ENCODE measurements around the gene CLSTN3.

The CLSTN3 gene

DNA sequence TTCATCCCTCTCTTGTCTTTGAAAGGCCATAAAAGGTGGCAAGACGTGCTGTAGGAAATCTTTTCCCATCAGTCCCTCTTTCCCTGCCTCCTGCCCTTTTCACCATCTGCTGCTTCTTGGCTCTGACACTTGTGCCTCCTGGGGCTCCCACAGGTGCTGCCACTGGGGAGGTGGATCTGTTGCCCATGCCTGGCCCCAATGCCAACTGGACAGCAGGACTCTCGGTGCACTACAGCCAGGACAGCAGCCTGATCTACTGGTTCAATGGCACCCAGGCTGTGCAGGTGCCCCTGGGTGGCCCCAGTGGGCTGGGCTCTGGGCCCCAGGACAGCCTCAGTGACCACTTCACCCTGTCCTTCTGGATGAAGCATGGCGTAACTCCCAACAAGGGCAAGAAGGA is 6.5 kb downstream of the CLSTN3 start:
- TF ChIP-seq ZBTB7A (IDR thresholded peaks at IDR 0.05; ENCODE audit: low read depth), result no peak
- no peak for TF ChIP-seq TCF12 (IDR thresholded peaks at IDR 0.05; ENCODE audit: low read depth)
- TF ChIP-seq, protein P1, sequence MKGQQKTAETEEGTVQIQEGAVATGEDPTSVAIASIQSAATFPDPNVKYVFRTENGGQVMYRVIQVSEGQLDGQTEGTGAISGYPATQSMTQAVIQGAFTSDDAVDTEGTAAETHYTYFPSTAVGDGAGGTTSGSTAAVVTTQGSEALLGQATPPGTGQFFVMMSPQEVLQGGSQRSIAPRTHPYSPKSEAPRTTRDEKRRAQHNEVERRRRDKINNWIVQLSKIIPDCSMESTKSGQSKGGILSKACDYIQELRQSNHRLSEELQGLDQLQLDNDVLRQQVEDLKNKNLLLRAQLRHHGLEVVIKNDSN (IDR thresholded peaks at IDR 0.05), result no peak
- no peak for TF ChIP-seq CREB1 (IDR thresholded peaks at IDR 0.05; ENCODE audit: low read depth)

DNA sequence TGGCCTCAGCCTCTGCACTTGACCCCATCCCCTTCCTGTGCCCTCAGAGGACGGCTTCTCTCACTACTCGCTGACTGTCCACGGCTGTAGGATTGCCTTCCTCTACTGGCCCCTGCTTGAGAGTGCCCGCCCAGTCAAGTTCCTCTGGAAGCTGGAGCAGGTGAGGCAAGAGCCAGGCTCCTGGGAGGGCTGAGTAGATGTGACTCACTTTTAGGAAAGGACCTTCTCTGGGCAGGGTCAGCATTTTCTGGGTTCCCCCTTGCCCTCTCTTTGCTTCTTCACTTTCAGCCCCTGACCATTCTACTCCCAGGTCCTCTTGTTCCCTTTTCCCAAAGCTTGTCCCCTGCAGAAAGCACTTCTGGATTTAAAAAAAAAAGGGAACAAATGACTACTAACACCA is 7.7 kb downstream of the CLSTN3 start:
- TF ChIP-seq TCF12 (IDR thresholded peaks at IDR 0.05; ENCODE audit: low read depth), result no peak
- TF ChIP-seq, protein P2, sequence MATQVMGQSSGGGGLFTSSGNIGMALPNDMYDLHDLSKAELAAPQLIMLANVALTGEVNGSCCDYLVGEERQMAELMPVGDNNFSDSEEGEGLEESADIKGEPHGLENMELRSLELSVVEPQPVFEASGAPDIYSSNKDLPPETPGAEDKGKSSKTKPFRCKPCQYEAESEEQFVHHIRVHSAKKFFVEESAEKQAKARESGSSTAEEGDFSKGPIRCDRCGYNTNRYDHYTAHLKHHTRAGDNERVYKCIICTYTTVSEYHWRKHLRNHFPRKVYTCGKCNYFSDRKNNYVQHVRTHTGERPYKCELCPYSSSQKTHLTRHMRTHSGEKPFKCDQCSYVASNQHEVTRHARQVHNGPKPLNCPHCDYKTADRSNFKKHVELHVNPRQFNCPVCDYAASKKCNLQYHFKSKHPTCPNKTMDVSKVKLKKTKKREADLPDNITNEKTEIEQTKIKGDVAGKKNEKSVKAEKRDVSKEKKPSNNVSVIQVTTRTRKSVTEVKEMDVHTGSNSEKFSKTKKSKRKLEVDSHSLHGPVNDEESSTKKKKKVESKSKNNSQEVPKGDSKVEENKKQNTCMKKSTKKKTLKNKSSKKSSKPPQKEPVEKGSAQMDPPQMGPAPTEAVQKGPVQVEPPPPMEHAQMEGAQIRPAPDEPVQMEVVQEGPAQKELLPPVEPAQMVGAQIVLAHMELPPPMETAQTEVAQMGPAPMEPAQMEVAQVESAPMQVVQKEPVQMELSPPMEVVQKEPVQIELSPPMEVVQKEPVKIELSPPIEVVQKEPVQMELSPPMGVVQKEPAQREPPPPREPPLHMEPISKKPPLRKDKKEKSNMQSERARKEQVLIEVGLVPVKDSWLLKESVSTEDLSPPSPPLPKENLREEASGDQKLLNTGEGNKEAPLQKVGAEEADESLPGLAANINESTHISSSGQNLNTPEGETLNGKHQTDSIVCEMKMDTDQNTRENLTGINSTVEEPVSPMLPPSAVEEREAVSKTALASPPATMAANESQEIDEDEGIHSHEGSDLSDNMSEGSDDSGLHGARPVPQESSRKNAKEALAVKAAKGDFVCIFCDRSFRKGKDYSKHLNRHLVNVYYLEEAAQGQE (IDR thresholded peaks at IDR 0.05; ENCODE audit: low read depth), result no peak
- TF ChIP-seq FOXM1 (IDR thresholded peaks at IDR 0.05; ENCODE audit: borderline replicate concordance, low read depth), result no peak
- TF ChIP-seq EGR1 (IDR thresholded peaks at IDR 0.05), result no peak

DNA sequence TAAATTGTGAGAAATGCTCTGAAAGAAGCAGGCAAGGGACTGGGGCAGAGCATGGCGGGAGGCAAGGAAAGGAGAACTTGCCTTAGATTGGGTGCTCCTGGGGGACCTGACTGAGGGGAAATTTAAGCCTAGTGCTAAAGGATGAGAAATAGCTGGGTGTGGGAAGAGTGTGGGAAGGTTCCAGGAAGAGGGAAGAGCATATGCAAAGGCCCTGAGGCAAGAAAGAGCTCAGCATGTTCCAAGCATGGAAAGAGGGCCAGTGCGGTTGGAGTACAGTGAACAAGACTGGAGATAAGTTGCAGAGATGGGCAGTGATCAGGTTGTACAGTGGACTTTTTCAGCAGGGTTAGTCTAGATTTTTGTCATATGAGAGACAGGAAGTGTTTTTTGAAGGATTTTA is 9.0 kb downstream of the CLSTN3 start:
- TF ChIP-seq NFIC (IDR thresholded peaks at IDR 0.05), result no peak
- TF ChIP-seq, protein P1 (IDR thresholded peaks at IDR 0.05), result no peak
- no peak for TF ChIP-seq TCF12 (IDR thresholded peaks at IDR 0.05; ENCODE audit: low read depth)
- no peak for TF ChIP-seq TAF1 (IDR thresholded peaks at IDR 0.05; ENCODE audit: low read depth)
- no peak for TF ChIP-seq FOXM1 (IDR thresholded peaks at IDR 0.05; ENCODE audit: borderline replicate concordance, low read depth)
- TF ChIP-seq ZBTB7A (IDR thresholded peaks at IDR 0.05; ENCODE audit: low read depth), result no peak
- TF ChIP-seq CREB1 (IDR thresholded peaks at IDR 0.05; ENCODE audit: low read depth), result no peak
- no peak for TF ChIP-seq YY1 (IDR thresholded peaks at IDR 0.05; ENCODE audit: low read depth)
- TF ChIP-seq TEAD4 (IDR thresholded peaks at IDR 0.05), result no peak
- TF ChIP-seq EGR1 (IDR thresholded peaks at IDR 0.05), result no peak
- no peak for TF ChIP-seq RAD21 (IDR thresholded peaks at IDR 0.05; ENCODE audit: low read depth)
- TF ChIP-seq EP300 (IDR thresholded peaks at IDR 0.05; ENCODE audit: borderline replicate concordance), result no peak
- TF ChIP-seq CEBPB (IDR thresholded peaks at IDR 0.05), result no peak
- TF ChIP-seq, protein P2 (IDR thresholded peaks at IDR 0.05; ENCODE audit: low read depth), result no peak

DNA sequence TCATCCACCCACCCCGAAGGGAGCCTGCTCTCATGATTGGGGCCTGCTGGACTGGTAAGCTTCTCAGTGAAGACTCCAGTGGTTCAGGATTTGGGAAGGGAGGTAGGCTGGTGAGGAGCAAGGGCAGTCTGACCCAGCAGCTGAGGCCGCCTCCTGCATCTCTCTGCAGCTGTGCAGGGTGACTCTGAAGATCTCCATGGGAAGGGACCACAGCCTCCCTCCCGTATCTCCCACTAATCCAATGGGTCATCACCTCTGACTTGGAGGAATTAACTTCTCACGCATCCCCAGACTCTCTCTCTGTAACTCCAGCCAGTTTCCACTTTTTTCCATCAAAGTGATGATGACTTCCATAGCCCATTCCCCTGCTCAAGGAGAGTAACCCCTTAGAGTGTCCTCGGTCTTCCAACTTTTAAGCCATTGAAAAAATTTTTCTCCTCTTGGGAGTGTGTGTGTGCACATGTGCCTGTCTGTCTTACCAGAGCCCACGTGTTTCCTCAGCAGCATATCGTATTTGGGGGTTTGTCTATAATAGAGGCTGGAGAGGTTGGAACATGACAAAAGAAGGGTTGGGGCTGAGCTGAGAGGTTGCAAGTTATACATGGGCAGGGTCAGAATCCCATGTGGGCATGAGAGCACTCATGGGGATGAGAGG is 11.3 kb downstream of the CLSTN3 start:
- TF ChIP-seq EP300 (IDR thresholded peaks at IDR 0.05; ENCODE audit: borderline replicate concordance) (no peak), CEBPB (IDR thresholded peaks at IDR 0.05) (no peak), NFIC (IDR thresholded peaks at IDR 0.05) (no peak), EGR1 (IDR thresholded peaks at IDR 0.05) (no peak), CREB1 (IDR thresholded peaks at IDR 0.05; ENCODE audit: low read depth) (no peak), FOXM1 (IDR thresholded peaks at IDR 0.05; ENCODE audit: borderline replicate concordance, low read depth) (no peak), TEAD4 (IDR thresholded peaks at IDR 0.05) (no peak), YY1 (IDR thresholded peaks at IDR 0.05; ENCODE audit: low read depth) (no peak), ZBTB7A (IDR thresholded peaks at IDR 0.05; ENCODE audit: low read depth) (no peak), RAD21 (IDR thresholded peaks at IDR 0.05; ENCODE audit: low read depth) (no peak), TAF1 (IDR thresholded peaks at IDR 0.05; ENCODE audit: low read depth) (no peak), TCF12 (IDR thresholded peaks at IDR 0.05; ENCODE audit: low read depth) (no peak)
- TF ChIP-seq, protein P1 (IDR thresholded peaks at IDR 0.05), result no peak
- TF ChIP-seq, protein P2 (IDR thresholded peaks at IDR 0.05; ENCODE audit: low read depth), result no peak
- TF ChIP-seq, protein P3, sequence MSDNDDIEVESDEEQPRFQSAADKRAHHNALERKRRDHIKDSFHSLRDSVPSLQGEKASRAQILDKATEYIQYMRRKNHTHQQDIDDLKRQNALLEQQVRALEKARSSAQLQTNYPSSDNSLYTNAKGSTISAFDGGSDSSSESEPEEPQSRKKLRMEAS (IDR thresholded peaks at IDR 0.05), result no peak
